GM10266 (cell line): ENCODE data around the gene NUDT12.

Source experiments
- DNase-seq: peaks from one replicate; pipeline ENCODE4 v3.0.0; 2012; ENCODE audit errors: extremely low spot score
- TF ChIP-seq, protein P1 (sequence below): IDR thresholded peaks from 2 replicates; pipeline ENCODE4 v1.5.1; 2012; ENCODE audit warnings: mild to moderate bottlenecking, low read depth; ENCODE audit not compliant: control insufficient read depth, insufficient read depth; ENCODE audit errors: missing control alignments

NUDT12 gene

DNA sequence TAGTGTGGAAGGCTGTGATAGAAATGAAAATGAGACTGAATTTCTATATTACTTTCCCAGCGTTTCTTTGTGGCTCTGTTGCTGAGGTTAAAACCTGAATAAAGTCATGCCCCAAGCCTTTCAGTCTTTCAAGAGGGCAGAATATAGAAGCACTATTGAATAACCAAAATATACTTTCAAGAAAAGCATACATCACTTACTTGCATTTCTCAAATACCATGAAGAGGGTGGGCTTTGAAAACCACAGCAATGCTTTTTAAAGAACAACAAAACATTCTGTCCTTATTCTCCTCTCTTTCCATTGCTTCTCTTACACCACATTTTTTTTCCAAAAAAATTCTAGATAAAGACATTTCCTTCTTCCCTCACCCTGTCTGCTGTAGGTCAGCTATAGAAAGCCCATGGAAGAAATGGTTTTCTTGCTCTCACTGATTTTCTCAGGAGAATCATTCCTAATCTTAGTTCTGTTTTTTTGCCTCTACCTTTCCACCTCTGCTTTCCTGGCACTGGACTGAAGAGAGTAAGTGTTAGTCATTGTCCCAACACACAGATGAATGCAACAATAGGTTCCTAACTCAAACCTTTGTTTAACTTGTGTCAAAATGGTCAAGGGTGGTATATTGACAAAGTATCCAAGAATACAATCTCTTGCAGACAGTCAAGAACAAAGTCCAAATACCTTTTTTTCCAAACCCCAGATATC is 51.6 kb downstream of the NUDT12 start:
- no peak for DNase-seq
- TF ChIP-seq, protein P1, sequence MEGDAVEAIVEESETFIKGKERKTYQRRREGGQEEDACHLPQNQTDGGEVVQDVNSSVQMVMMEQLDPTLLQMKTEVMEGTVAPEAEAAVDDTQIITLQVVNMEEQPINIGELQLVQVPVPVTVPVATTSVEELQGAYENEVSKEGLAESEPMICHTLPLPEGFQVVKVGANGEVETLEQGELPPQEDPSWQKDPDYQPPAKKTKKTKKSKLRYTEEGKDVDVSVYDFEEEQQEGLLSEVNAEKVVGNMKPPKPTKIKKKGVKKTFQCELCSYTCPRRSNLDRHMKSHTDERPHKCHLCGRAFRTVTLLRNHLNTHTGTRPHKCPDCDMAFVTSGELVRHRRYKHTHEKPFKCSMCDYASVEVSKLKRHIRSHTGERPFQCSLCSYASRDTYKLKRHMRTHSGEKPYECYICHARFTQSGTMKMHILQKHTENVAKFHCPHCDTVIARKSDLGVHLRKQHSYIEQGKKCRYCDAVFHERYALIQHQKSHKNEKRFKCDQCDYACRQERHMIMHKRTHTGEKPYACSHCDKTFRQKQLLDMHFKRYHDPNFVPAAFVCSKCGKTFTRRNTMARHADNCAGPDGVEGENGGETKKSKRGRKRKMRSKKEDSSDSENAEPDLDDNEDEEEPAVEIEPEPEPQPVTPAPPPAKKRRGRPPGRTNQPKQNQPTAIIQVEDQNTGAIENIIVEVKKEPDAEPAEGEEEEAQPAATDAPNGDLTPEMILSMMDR, result no peak

DNA sequence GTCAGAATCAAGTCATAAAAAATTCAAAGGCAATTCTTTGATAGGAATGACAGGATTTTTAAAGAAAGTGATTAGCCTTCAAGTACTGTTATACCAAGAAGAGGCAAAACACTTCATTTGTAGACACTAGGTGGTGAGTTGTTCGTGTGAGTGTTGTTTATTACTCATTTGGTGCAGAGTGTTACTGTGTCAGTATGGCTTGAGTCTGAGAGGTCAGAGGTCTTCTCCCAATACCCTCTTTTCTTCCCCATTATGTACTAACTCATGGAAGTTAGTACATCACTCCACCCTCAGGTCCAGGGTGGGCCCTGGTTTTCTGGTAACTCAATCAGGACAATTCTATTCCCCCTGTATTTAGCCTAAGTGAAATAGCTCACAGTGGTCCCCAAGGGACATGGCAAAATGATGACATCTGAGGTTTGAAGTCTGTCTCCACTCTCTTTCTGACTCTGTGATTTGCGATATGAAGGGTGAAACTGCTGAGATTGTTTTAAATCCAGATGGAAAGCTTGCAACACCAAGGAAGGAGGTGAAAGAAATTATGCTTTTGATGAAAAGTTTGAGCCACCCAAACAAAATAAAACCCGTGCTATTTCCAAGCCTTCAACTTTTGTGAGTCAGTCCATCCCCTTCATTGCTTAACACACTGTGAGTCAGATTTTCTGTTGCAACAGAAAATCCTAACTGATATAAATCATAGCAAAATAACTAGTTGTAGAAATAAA is 56.8 kb downstream of the NUDT12 start:
- no peak for DNase-seq
- TF ChIP-seq, protein P1, result no peak

DNA sequence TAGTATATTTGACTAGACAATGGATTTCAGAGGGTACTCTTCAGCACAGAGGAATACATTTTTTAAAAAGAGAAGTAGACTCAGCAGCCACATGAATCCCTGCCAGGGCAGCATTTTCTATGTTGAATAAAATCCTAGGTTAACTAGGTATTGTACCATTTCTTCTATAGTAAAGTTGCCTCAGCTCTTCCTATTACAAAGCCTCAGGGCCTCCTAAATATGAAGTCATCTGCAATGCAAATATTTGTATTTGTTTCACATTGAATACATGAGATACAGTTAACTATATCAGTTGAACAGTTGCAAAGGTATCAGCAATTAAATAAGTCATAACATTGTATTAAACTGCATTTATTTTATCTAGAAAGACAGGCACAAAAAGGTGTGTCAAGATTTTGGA is 59.5 kb downstream of the NUDT12 start:
- no peak for DNase-seq
- TF ChIP-seq, protein P1, result no peak

DNA sequence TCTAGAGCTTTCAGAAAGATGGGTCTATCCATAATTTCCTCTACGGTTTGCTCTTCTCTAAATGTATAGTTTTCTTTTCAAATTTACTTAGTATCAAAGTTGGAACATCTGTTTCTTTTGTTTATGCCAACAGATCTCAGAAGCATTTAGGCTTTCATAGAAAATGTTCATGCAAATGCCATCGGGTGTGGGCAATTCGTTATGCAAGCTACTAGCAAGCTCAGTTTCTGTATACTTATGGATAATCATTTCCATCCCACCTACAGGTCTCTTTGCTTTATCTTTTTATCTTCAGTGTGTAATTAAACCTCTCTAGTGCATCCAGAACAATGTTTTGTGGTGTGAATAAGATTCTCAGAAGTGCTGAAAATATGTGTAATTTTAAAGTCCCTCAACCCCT is 59.9 kb downstream of the NUDT12 start:
- no peak for DNase-seq
- TF ChIP-seq, protein P1, result no peak
